Measurements from ENCODE around the gene CAMK2B. TPM values are rescaled to one million over a fixed set of nuclear protein-coding genes. Genes with fewer than 3 reads are reported as not detected.
A peak's percentile ranks its signal among the peaks of the same experiment; 100 is the strongest.

The CAMK2B gene
- total and polyA plus RNA-seq, 7 donors: 0.23 to 3.2 (median 1.5) TPM; not detected in 1

- no peak for TF ChIP-seq POLR2AphosphoS5 (IDR thresholded peaks at IDR 0.05)
- TF ChIP-seq POLR2A (IDR thresholded peaks at IDR 0.05): no peak
- no peak for TF ChIP-seq CTCF (IDR thresholded peaks at IDR 0.05)
- TF ChIP-seq EP300 (IDR thresholded peaks at IDR 0.05): no peak
- Histone ChIP-seq H3K27me3 (peaks cover 0 to 14% (median 0%) of the 10 kb centered on the region in 3 donors), H3K9me3 (no peaks in the 10 kb centered on the region), H3K4me3 (no peak overlapping the region), H3K36me3 (no peaks in the 10 kb centered on the region), H3K4me1 (no peaks in the 10 kb centered on the region), H3K27ac (no peak overlapping the region)
- intact Hi-C loops (cut with DNase I): no loop called here
- peak; percentile 41 for DNase-seq
- WGBS, 2 donors: 63 to 76% methylated on average over 13 of the region's 13 CpGs
Observed at GRCh38 chr7:44292876-44293560, 32.4 kb downstream of the CAMK2B start.

- no peak overlapping the region for H3K27ac ChIP-seq
- H3K4me3 ChIP-seq: no peak overlapping the region
- H3K27me3 ChIP-seq: peaks cover 0 to 14% (median 0%) of the 10 kb centered on the region in 3 donors
- WGBS, 2 donors: 19 to 61% methylated on average over 1 of the region's 1 CpG
- no peak for TF ChIP-seq POLR2AphosphoS5 (IDR thresholded peaks at IDR 0.05)
- no peak for TF ChIP-seq EP300 (IDR thresholded peaks at IDR 0.05)
- TF ChIP-seq CTCF (IDR thresholded peaks at IDR 0.05): no peak
- TF ChIP-seq POLR2A (IDR thresholded peaks at IDR 0.05): no peak
- H3K4me1 ChIP-seq: no peaks in the 10 kb centered on the region
- DNase-seq: no peak
- H3K9me3 ChIP-seq: no peaks in the 10 kb centered on the region
- no peaks in the 10 kb centered on the region for H3K36me3 ChIP-seq
- intact Hi-C loops (cut with DNase I): no loop called here
Observed at GRCh38 chr7:44292420-44292817, 33.0 kb downstream of the CAMK2B start.

DNA sequence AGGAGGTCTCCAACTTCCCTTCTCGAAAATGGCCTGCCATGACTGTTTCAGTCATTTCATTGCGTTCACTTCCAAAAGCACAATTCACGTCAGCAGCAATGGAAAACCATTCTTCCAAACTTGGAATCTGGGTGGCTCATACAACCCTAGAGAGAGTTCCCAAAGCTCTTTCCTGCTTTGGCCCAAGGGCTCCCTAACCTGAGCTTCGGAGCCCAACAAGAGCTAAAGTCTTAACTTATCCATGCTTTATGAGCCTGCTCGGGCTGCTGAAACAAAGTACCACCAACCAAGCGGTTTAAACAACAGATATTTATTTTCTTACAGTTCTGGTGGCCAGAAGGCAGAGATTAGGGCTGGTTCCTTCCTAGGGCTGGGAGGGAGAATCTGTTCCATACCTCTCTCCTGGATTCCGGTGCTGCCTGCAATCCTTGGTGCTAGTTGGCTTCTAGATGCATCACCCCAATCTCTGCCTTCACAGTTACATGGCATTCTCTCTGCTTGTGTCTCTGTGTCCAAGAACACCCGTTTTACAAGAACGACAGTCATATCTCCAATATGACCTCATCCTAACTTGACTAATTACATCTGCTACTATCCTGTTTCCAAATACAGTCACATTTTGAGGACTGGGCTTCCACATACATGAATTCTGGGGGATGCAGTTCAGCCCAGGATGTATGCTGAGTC is 33.5 kb downstream of the CAMK2B start:
- WGBS, 2 donors: 73 to 82% methylated on average over 9 of the region's 9 CpGs
- H3K27ac ChIP-seq: no peak overlapping the region

GRCh38 chr7:44291066-44291732 is 34.2 kb downstream of the CAMK2B start:
- Histone ChIP-seq H3K36me3 (no peaks in the 10 kb centered on the region), H3K4me1 (no peaks in the 10 kb centered on the region), H3K27ac (no peak overlapping the region), H3K27me3 (peaks cover 0 to 14% (median 0%) of the 10 kb centered on the region in 3 donors), H3K9me3 (no peaks in the 10 kb centered on the region), H3K4me3 (no peak overlapping the region)
- intact Hi-C loops (cut with DNase I): no loop called here
- WGBS, 2 donors: 56 to 67% methylated on average over 18 of the region's 18 CpGs
- DNase-seq: peak; percentile 64
- TF ChIP-seq EP300 (IDR thresholded peaks at IDR 0.05): no peak
- TF ChIP-seq CTCF (IDR thresholded peaks at IDR 0.05): no peak
- no peak for TF ChIP-seq POLR2AphosphoS5 (IDR thresholded peaks at IDR 0.05)
- TF ChIP-seq POLR2A (IDR thresholded peaks at IDR 0.05): no peak

More for the DNA sequence above, 33.5 kb downstream of the CAMK2B start:
- Histone ChIP-seq H3K36me3 (no peaks in the 10 kb centered on the region), H3K27me3 (peaks cover 0 to 14% (median 0%) of the 10 kb centered on the region in 3 donors), H3K9me3 (no peaks in the 10 kb centered on the region), H3K4me1 (no peaks in the 10 kb centered on the region), H3K4me3 (no peak overlapping the region)
- DNase-seq: no peak
- TF ChIP-seq CTCF (IDR thresholded peaks at IDR 0.05) (no peak), POLR2A (IDR thresholded peaks at IDR 0.05) (no peak), EP300 (IDR thresholded peaks at IDR 0.05) (no peak), POLR2AphosphoS5 (IDR thresholded peaks at IDR 0.05) (no peak)
- intact Hi-C loops (cut with DNase I): no loop called here

Measured in sigmoid colon (tissue), 7 donors.